GM18868 (cell line): Measurements from ENCODE around the gene SCAF1.

Source experiments
- ATAC-seq: cut with Tn5 transposase; IDR thresholded peaks from one replicate; pipeline ENCODE4 v1.9.1; 2021; ENCODE audit warnings: mild to moderate bottlenecking, moderate library complexity; ENCODE audit not compliant: unreplicated experiment

SCAF1 gene

DNA sequence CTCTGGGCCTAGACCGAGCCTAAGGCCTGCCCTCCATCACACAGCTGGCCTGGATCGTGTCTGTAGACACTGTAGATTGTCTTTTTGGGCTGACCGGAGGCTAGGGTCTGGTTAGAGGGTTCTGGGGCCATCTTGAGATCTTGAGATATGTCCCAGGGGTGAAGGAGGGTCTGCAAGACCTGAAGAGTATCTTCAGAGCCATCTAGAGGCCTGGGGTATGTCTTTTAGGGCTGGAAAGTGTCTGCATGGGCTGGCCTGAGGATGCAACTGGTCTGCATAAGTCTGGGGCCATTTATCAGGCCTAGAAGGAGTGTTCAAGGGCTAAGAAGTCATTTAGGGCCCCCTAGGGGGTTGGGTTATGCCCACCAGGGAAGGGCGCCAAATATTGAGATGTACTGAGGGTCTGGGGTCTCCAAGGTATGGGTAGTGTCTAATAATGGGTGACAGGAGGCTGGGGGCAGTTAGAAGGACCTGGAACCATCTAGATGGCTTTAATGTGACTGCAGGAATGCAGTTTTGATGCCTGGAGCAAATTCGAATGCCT lies 555 bp downstream of the SCAF1 start:
- ATAC-seq: no peak

- no peak for ATAC-seq
These were observed 1.5 kb downstream of the SCAF1 start for GRCh38 chr19:49643466-49643865.

- ATAC-seq: no peak
These were observed 3.6 kb downstream of the SCAF1 start for GRCh38 chr19:49645592-49645991.

DNA sequence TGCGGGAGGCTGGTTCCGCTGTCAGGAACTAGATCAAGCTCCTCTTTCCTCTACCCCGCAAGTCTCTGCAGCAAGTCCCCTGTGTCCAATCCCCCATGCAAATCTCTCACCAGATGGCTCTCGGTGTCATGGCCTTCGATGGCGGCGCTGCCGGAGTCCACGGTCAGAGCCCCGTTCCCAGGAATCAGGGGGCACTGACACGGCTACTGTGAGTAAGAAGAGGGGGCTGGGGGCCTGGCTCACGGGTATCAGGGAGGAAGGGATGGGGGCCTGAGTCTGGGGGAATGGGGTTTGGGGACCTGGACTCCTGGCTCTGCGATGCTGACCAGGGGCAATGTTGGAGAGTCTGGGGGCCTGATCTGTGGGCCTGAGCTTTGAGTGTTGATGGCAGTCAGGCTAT lies 4.0 kb downstream of the SCAF1 start:
- ATAC-seq: no peak

GRCh38 chr19:49646586-49646985 lies 4.6 kb downstream of the SCAF1 start:
- no peak for ATAC-seq

DNA sequence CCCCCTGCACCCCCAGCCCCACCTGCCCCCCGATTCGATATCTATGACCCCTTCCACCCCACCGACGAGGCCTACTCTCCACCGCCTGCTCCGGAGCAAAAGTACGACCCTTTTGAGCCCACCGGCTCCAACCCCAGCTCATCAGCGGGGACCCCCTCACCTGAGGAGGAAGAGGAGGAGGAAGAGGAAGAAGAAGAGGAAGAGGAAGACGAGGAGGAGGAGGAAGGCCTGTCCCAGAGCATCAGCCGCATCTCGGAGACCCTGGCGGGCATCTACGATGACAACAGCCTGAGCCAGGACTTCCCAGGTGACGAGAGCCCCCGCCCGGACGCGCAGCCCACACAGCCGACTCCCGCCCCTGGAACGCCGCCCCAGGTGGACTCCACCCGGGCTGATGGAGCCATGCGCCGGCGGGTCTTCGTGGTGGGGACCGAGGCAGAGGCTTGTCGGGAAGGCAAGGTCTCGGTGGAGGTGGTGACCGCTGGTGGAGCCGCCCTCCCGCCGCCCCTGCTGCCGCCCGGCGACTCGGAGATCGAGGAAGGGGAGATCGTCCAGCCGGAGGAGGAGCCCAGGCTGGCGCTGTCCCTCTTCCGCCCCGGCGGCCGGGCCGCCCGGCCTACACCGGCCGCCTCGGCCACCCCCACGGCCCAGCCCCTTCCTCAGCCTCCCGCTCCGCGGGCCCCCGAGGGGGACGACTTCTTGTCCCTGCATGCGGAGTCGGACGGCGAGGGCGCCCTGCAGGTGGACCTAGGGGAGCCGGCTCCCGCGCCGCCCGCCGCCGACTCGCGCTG lies 9.2 kb downstream of the SCAF1 start:
- ATAC-seq: no peak

- no peak for ATAC-seq
These were observed 10.0 kb downstream of the SCAF1 start for GRCh38 chr19:49651820-49652550.

- ATAC-seq: no peak
These were observed 10.8 kb downstream of the SCAF1 start for GRCh38 chr19:49652551-49653465.

- ATAC-seq: no peak
These were observed 11.4 kb downstream of the SCAF1 start for GRCh38 chr19:49653466-49653806.

DNA sequence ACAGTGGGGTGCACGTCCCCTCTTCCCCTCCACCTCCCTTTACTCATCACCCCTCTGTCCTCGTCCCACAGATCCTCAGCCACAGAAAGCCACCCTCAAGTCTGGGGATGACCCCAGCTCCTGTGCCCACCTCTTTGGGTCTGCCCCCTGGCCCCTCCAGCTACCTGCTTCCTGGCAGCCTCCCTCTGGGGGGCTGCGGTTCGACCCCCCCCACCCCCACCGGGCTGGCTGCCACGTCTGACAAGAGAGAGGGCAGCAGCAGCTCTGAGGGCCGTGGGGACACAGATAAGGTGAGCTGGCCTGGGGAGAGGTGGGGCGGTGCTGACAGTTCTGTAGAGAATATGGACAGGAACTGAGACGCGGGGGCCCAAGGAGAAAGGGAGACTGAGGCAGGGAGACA lies 12.6 kb downstream of the SCAF1 start:
- ATAC-seq: no peak

DNA sequence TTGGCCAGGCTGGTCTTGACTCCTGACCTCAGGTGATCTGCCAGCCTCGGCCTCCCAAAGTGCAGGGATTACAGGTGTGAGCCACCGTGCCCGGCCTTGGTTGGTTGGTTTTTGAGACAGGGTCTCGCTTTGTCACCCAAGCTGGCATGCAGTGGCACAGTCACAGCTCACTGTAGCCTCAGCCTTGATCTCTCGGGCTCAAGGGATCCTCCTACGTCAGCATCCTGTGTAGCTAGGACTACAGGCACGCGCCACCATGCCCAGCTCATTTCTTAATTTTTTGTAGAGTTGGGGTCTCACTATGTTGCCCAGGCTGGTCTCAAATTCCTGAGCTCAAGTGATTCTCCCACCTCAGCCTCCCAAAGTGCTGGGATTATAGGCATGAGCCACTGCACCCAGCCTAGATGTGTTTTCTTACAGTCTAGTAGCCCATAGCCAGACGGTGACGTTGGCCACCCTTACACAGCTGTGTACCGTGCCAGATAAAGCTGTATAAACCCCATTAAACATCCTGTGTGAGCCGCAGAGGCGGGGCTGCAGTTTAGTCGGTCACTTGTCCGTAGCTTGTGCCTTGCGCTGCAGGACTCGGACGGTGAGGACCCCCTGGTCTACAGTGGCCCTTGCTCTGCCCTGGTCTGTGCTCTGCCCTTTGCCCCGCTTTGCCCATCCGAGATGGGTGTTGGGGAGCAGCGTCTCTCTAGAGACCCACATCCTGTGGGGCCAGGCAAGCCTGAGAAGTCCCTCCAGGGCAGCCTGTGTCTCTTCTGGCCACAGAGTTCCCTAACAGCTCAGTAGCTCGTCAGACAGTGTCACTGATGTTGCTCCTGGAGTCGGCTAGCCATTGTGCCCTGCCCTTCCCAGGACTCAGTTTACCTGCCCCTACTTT lies 13.8 kb downstream of the SCAF1 start:
- no peak for ATAC-seq

- no peak for ATAC-seq
These were observed 14.6 kb downstream of the SCAF1 start for GRCh38 chr19:49656456-49657109.

- no peak for ATAC-seq
These were observed 15.6 kb downstream of the SCAF1 start for GRCh38 chr19:49657493-49658138.

DNA sequence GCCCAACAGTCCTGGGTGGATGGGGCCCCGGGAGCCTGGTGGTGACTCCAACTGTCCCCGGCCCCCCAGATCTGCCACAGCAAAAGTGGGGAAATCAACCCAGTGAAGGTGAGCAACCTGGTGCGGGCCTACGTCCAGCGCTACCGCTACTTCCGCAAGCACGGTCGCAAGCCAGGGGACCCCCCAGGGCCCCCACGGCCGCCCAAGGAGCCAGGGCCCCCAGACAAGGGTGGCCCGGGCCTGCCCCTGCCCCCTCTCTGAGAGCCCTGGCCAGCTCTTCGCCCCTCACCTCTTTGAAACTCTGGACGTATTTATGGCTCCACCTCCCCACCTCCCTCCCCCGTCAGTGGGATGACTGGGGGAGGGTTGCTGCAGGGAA lies 16.1 kb downstream of the SCAF1 start:
- ATAC-seq: no peak

- ATAC-seq: no peak
These were observed 16.8 kb downstream of the SCAF1 start for GRCh38 chr19:49658566-49659442.

- ATAC-seq: no peak
These were observed 18.4 kb downstream of the SCAF1 start for GRCh38 chr19:49660338-49660961.

- no peak for ATAC-seq
These were observed 20.0 kb downstream of the SCAF1 start for GRCh38 chr19:49662011-49662410.

DNA sequence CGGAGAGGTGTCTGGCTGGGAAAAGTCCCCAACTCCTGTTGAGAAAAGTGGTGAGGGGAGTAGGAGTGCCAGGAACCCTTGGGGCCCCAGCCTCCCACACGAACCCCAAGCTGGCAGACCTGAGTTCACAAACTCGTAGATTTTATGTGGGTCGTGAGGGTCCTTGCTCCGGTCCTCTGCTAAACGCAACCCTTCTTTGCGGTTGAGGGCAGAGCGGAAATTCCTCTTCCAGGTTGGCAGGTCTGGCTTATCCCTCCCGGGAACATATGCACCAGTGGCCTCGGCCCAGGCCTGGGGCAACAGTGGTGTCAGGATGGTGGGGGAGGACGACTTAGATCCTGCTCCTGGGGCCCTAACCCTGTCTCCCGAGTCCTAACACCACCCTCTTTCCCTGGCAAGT lies 21.2 kb downstream of the SCAF1 start:
- no peak for ATAC-seq
